Omental fat pad (tissue), 4 donors: ENCODE measurements around the gene GOLGA6L9. TPM values are rescaled to one million over a fixed set of nuclear protein-coding genes. Genes with fewer than 3 reads are reported as not detected.
"Not testable (repeated sequence)": the region's sequence is repeated elsewhere in the genome, so short reads cannot be mapped to it uniquely, and the experiment has no call there.

Experiments used
- ATAC-seq: fragments of 150-250 bp; one replicate; pipeline ENCODE4 v1.9.1; 2016; ENCODE audit warnings: mild to moderate bottlenecking, moderate library complexity; ENCODE audit not compliant: low FRiP score
- DNase-seq: peaks from one replicate; pipeline ENCODE4 v3.0.0-alpha.2; 2019; ENCODE audit warnings: low spot score
- CTCF ChIP-seq, 3 donors: fragments of 450-650 bp; IDR thresholded peaks; one replicate each; pipeline ENCODE4 v1.5.1; 2016 to 2017; ENCODE audit warnings: antibody characterized with exemption in 3 of 3, mild to moderate bottlenecking in 3 of 3, moderate library complexity in 2 of 3
- total RNA-seq, 4 donors: library from RNA; depleted of rRNA; stranded (reverse); fragments of >200 nt; gene quantifications; one replicate each; pipeline ENCODE4 v1.1.0, GENCODE V29; 2016

Gene GOLGA6L9
- total RNA-seq: 1 to 10 TPM; 1.6 to 2.5 (median 2.1) TPM

GRCh38 chr15:82429693-82430092 is at the start of gene GOLGA6L9:
TSS of gene GOLGA6L9 (plus strand) at chr15:82429816. CDS start at chr15:82430080, 264 bp downstream.
- not testable (repeated sequence) for DNase-seq, ATAC-seq

GRCh38 chr15:82381330-82381955 is 48.2 kb upstream of the GOLGA6L9 start:
- not testable (repeated sequence) for ATAC-seq, DNase-seq

GRCh38 chr15:82387209-82387608 is 42.4 kb upstream of the GOLGA6L9 start:
- not testable (repeated sequence) for DNase-seq, ATAC-seq

- ATAC-seq, DNase-seq: not testable (repeated sequence)
Observed at GRCh38 chr15:82390152-82390551, 39.5 kb upstream of the GOLGA6L9 start.

GRCh38 chr15:82392077-82392476 is 37.5 kb upstream of the GOLGA6L9 start:
- ATAC-seq: not testable (repeated sequence)

GRCh38 chr15:82393671-82394070 is 35.9 kb upstream of the GOLGA6L9 start:
- ATAC-seq: no peak
- no peak for DNase-seq

More at GRCh38 chr15:82392077-82392476, 37.5 kb upstream of the GOLGA6L9 start:
- DNase-seq: not testable (repeated sequence)

GRCh38 chr15:82395788-82396187 is 33.8 kb upstream of the GOLGA6L9 start:
- not testable (repeated sequence) for ATAC-seq, DNase-seq

More at GRCh38 chr15:82393671-82394070, 35.9 kb upstream of the GOLGA6L9 start:
- TF ChIP-seq CTCF (IDR thresholded peaks at IDR 0.05): no peak

GRCh38 chr15:82397817-82398216 is 31.8 kb upstream of the GOLGA6L9 start:
- TF ChIP-seq CTCF (IDR thresholded peaks at IDR 0.05): no peak
- ATAC-seq: no peak
- DNase-seq: no peak

GRCh38 chr15:82398785-82399184 is 30.8 kb upstream of the GOLGA6L9 start:
- TF ChIP-seq CTCF (IDR thresholded peaks at IDR 0.05): no peak
- ATAC-seq: no peak

GRCh38 chr15:82399366-82400103 is 30.1 kb upstream of the GOLGA6L9 start:
- not testable (repeated sequence) for DNase-seq, ATAC-seq

More at GRCh38 chr15:82398785-82399184, 30.8 kb upstream of the GOLGA6L9 start:
- DNase-seq: no peak

GRCh38 chr15:82401918-82402317 is 27.7 kb upstream of the GOLGA6L9 start:
- not testable (repeated sequence) for ATAC-seq, DNase-seq

- not testable (repeated sequence) for DNase-seq
Observed at GRCh38 chr15:82402341-82402740, 27.3 kb upstream of the GOLGA6L9 start.

GRCh38 chr15:82406211-82406610 is 23.4 kb upstream of the GOLGA6L9 start:
- DNase-seq, ATAC-seq: not testable (repeated sequence)

More at GRCh38 chr15:82402341-82402740, 27.3 kb upstream of the GOLGA6L9 start:
- not testable (repeated sequence) for ATAC-seq

- not testable (repeated sequence) for DNase-seq, ATAC-seq
Observed at GRCh38 chr15:82410306-82410705, 19.3 kb upstream of the GOLGA6L9 start.

- DNase-seq, ATAC-seq: not testable (repeated sequence)
Observed at GRCh38 chr15:82411595-82411994, 18.0 kb upstream of the GOLGA6L9 start.
